GM12878 (cell line): Measurements from ENCODE around the gene STXBP5.

Experiments
- BRCA1 ChIP-seq: IDR thresholded peaks from 2 replicates; pipeline ENCODE4 v1.6.1; 2011; ENCODE audit warnings: low read depth, low read length, improper control_type of control experiment
- LARP7 ChIP-seq: fragments of 450-650 bp; IDR thresholded peaks from 2 replicates; pipeline ENCODE4 v1.6.1; 2017; ENCODE audit warnings: mild to moderate bottlenecking
- RBBP5 ChIP-seq: fragments of 200-600 bp; sonication (generic); conservative IDR thresholded peaks from 2 replicates; pipeline ENCODE4 v1.6.1; 2016
- SMC3 ChIP-seq: IDR thresholded peaks from 2 replicates; pipeline ENCODE4 v1.6.1; 2011; ENCODE audit warnings: low read length, improper control_type of control experiment, borderline replicate concordance
- TF ChIP-seq, protein P1 (sequence below): IDR thresholded peaks from 2 replicates; pipeline ENCODE4 v1.6.1; 2011; ENCODE audit warnings: borderline replicate concordance, low read depth, mild to moderate bottlenecking, moderate library complexity, mixed read lengths, low read length; ENCODE audit not compliant: insufficient read depth; ENCODE audit errors: extremely low read length
- TF ChIP-seq, protein P2 (sequence below), 3 experiments: IDR thresholded peaks in 2 of 3; conservative IDR thresholded peaks in 1 of 3; 2 replicates each; pipeline ENCODE4 v1.5.1; 2011; ENCODE audit warnings: low read depth in 3 of 3, low read length in 3 of 3, mild to moderate bottlenecking in 3 of 3, control low read depth in 2 of 3, moderate library complexity in 2 of 3, inconsistent platforms in 1 of 3, mixed read lengths in 1 of 3; ENCODE audit not compliant: control insufficient read depth in 2 of 3, insufficient read depth in 1 of 3; ENCODE audit errors: extremely low read depth in 1 of 3
- TF ChIP-seq, protein P3 (sequence below): fragments of 450-650 bp; IDR thresholded peaks from 2 replicates; pipeline ENCODE4 v1.6.1; 2017; ENCODE audit warnings: mild to moderate bottlenecking, moderate library complexity

DNA sequence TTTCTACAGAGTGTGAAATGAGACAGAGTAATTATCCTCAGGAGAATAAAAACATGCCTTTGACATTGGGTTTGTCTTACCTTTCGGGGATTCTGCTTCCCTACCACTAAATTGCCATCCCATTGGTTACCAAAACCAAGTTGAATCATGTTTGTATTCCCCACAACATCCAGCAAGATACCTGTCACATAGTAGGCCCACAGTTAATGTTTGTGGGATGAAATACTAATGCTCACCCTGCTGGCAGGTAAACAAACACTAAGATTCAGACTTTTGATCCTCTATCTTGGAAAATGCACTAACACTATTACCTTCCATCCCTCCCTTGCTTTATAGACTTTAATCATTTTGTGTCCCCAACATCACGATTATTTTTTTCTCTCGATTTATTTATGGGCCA is 8.2 kb upstream of the STXBP5 start:
- no peak for TF ChIP-seq SMC3
- no peak for TF ChIP-seq LARP7
- TF ChIP-seq, protein P1, sequence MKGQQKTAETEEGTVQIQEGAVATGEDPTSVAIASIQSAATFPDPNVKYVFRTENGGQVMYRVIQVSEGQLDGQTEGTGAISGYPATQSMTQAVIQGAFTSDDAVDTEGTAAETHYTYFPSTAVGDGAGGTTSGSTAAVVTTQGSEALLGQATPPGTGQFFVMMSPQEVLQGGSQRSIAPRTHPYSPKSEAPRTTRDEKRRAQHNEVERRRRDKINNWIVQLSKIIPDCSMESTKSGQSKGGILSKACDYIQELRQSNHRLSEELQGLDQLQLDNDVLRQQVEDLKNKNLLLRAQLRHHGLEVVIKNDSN: no peak
- no peak for TF ChIP-seq RBBP5
- no peak for TF ChIP-seq BRCA1
- TF ChIP-seq, protein P2, sequence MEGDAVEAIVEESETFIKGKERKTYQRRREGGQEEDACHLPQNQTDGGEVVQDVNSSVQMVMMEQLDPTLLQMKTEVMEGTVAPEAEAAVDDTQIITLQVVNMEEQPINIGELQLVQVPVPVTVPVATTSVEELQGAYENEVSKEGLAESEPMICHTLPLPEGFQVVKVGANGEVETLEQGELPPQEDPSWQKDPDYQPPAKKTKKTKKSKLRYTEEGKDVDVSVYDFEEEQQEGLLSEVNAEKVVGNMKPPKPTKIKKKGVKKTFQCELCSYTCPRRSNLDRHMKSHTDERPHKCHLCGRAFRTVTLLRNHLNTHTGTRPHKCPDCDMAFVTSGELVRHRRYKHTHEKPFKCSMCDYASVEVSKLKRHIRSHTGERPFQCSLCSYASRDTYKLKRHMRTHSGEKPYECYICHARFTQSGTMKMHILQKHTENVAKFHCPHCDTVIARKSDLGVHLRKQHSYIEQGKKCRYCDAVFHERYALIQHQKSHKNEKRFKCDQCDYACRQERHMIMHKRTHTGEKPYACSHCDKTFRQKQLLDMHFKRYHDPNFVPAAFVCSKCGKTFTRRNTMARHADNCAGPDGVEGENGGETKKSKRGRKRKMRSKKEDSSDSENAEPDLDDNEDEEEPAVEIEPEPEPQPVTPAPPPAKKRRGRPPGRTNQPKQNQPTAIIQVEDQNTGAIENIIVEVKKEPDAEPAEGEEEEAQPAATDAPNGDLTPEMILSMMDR (IDR thresholded peaks at IDR 0.05 in 2 of 3, conservative IDR thresholded peaks at IDR 0.05 in 1 of 3; ENCODE audit: control insufficient read depth in 2 of 3, extremely low read depth in 1 of 3, insufficient read depth in 1 of 3, low read depth in 3 of 3, low read length in 3 of 3): no peak
- TF ChIP-seq, protein P3, sequence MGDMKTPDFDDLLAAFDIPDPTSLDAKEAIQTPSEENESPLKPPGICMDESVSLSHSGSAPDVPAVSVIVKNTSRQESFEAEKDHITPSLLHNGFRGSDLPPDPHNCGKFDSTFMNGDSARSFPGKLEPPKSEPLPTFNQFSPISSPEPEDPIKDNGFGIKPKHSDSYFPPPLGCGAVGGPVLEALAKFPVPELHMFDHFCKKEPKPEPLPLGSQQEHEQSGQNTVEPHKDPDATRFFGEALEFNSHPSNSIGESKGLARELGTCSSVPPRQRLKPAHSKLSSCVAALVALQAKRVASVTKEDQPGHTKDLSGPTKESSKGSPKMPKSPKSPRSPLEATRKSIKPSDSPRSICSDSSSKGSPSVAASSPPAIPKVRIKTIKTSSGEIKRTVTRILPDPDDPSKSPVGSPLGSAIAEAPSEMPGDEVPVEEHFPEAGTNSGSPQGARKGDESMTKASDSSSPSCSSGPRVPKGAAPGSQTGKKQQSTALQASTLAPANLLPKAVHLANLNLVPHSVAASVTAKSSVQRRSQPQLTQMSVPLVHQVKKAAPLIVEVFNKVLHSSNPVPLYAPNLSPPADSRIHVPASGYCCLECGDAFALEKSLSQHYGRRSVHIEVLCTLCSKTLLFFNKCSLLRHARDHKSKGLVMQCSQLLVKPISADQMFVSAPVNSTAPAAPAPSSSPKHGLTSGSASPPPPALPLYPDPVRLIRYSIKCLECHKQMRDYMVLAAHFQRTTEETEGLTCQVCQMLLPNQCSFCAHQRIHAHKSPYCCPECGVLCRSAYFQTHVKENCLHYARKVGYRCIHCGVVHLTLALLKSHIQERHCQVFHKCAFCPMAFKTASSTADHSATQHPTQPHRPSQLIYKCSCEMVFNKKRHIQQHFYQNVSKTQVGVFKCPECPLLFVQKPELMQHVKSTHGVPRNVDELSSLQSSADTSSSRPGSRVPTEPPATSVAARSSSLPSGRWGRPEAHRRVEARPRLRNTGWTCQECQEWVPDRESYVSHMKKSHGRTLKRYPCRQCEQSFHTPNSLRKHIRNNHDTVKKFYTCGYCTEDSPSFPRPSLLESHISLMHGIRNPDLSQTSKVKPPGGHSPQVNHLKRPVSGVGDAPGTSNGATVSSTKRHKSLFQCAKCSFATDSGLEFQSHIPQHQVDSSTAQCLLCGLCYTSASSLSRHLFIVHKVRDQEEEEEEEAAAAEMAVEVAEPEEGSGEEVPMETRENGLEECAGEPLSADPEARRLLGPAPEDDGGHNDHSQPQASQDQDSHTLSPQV: no peak
